WTC11 (cell line): Measurements from ENCODE around the gene TCF7. TPM values are rescaled to one million over a fixed set of nuclear protein-coding genes. Genes with fewer than 3 reads are reported as not detected.

ENCODE experiments used
- ATAC-seq: fragments of 200-7000 bp; cut with Tn5 transposase; 2 replicates; pipeline ENCODE4 v1.10.0; 2021; ENCODE audit warnings: mild to moderate bottlenecking, moderate library complexity
- CTCF ChIA-PET: fragments of 300-600 bp; sonication (Branson Sonifier 250); formaldehyde crosslinking; loops from one replicate; lab custom pipeline; 2021; ENCODE audit warnings: antibody characterized with exemption; lab: Charles Lee
- POLR2A ChIA-PET: fragments of 350-600 bp; sonication (Branson Sonifier 250); formaldehyde crosslinking; loops from one replicate; lab custom pipeline; 2021; ENCODE audit warnings: antibody characterized with exemption; lab: Charles Lee
- DNase-seq: peaks from one replicate; pipeline ENCODE4 v3.0.0; 2021; ENCODE audit warnings: low spot score
- H3K27ac Mint-ChIP-seq: 2 replicates; pipeline ENCODE4 v1.8.0; 2021; ENCODE audit warnings: mixed read lengths
- H3K27me3 Mint-ChIP-seq: 2 replicates; pipeline ENCODE4 v1.8.0; 2021; ENCODE audit warnings: low read depth, mild to moderate bottlenecking, moderate library complexity, mixed read lengths
- H3K36me3 Mint-ChIP-seq: 2 replicates; pipeline ENCODE4 v1.8.0; 2021; ENCODE audit warnings: mixed read lengths
- H3K4me1 Mint-ChIP-seq: 2 replicates; pipeline ENCODE4 v1.8.0; 2022; ENCODE audit warnings: mixed read lengths
- H3K4me3 Mint-ChIP-seq: 2 replicates; pipeline ENCODE4 v1.8.0; 2021; ENCODE audit warnings: mild to moderate bottlenecking, moderate library complexity, mixed read lengths
- H3K9me3 Mint-ChIP-seq: 2 replicates; pipeline ENCODE4 v1.8.0; 2021; ENCODE audit warnings: mixed read lengths
- AFF4 ChIP-seq: sonication (generic); formaldehyde crosslinking; IDR thresholded peaks from 2 replicates; pipeline ENCODE4 v1.8.1; 2023; ENCODE audit warnings: mild to moderate bottlenecking, missing genetic modification reagents, borderline replicate concordance
- ATF3 ChIP-seq: sonication (generic); formaldehyde crosslinking; conservative IDR thresholded peaks from 2 replicates; pipeline ENCODE4 v1.8.1; 2022; ENCODE audit warnings: mild to moderate bottlenecking, missing genetic modification reagents
- ATF6 ChIP-seq: sonication (generic); formaldehyde crosslinking; IDR thresholded peaks from 2 replicates; pipeline ENCODE4 v1.8.1; 2023; ENCODE audit warnings: mild to moderate bottlenecking, missing genetic modification reagents
- CREB1 ChIP-seq: sonication (generic); formaldehyde crosslinking; IDR thresholded peaks from 2 replicates; pipeline ENCODE4 v1.8.0; 2023; ENCODE audit warnings: mild to moderate bottlenecking, missing genetic modification reagents
- GABPB1 ChIP-seq: sonication (generic); formaldehyde crosslinking; IDR thresholded peaks from 2 replicates; pipeline ENCODE4 v1.8.1; 2023; ENCODE audit warnings: mild to moderate bottlenecking, missing genetic modification reagents
- IRF1 ChIP-seq: sonication (generic); formaldehyde crosslinking; IDR thresholded peaks from 2 replicates; pipeline ENCODE4 v1.8.0; 2023; ENCODE audit warnings: missing genetic modification reagents
- MLX ChIP-seq: sonication (generic); formaldehyde crosslinking; IDR thresholded peaks from 2 replicates; pipeline ENCODE4 v1.8.1; 2023; ENCODE audit warnings: mild to moderate bottlenecking, missing genetic modification reagents, moderate library complexity
- NFE2L1 ChIP-seq: sonication (generic); formaldehyde crosslinking; IDR thresholded peaks from 2 replicates; pipeline ENCODE4 v1.8.1; 2023; ENCODE audit warnings: missing genetic modification reagents
- NR3C1 ChIP-seq: sonication (generic); formaldehyde crosslinking; conservative IDR thresholded peaks from 2 replicates; pipeline ENCODE4 v1.8.1; 2023; ENCODE audit warnings: low read depth, mild to moderate bottlenecking, missing genetic modification reagents
- RELA ChIP-seq: sonication (generic); formaldehyde crosslinking; IDR thresholded peaks from 2 replicates; pipeline ENCODE4 v1.8.1; 2022; ENCODE audit warnings: missing genetic modification reagents, mild to moderate bottlenecking, borderline replicate concordance
- USF1 ChIP-seq: sonication (generic); formaldehyde crosslinking; IDR thresholded peaks from 2 replicates; pipeline ENCODE4 v1.8.0; 2022; ENCODE audit warnings: mild to moderate bottlenecking, missing genetic modification reagents
- USF2 ChIP-seq: sonication (generic); formaldehyde crosslinking; IDR thresholded peaks from 2 replicates; pipeline ENCODE4 v1.8.1; 2023; ENCODE audit warnings: mild to moderate bottlenecking, missing genetic modification reagents, moderate library complexity
- ZMAT4 ChIP-seq: fragments of 250-450 bp; sonication (Bioruptor Pico); IDR thresholded peaks from 2 replicates; pipeline ENCODE4 v1.9.0; 2021; ENCODE audit warnings: mild to moderate bottlenecking
- ZNF219 ChIP-seq: sonication (generic); formaldehyde crosslinking; IDR thresholded peaks from 2 replicates; pipeline ENCODE4 v1.8.0; 2023; ENCODE audit warnings: missing genetic modification reagents, mild to moderate bottlenecking, borderline replicate concordance
- ZNF232 ChIP-seq: sonication (generic); formaldehyde crosslinking; IDR thresholded peaks from 2 replicates; pipeline ENCODE4 v1.8.0; 2022; ENCODE audit warnings: mild to moderate bottlenecking, missing genetic modification reagents
- ZNF281 ChIP-seq: sonication (generic); formaldehyde crosslinking; IDR thresholded peaks from 2 replicates; pipeline ENCODE4 v1.8.0; 2023; ENCODE audit warnings: mild to moderate bottlenecking, missing genetic modification reagents
- ZNF396 ChIP-seq: fragments of 250-450 bp; sonication (Bioruptor Pico); IDR thresholded peaks from 2 replicates; pipeline ENCODE4 v1.8.0; 2021; ENCODE audit warnings: mild to moderate bottlenecking, moderate library complexity, borderline replicate concordance
- ZNF425 ChIP-seq: fragments of 250-450 bp; sonication (Bioruptor Pico); conservative IDR thresholded peaks from 2 replicates; pipeline ENCODE4 v1.9.0; 2021; ENCODE audit warnings: mild to moderate bottlenecking
- total RNA-seq: library from RNA; stranded (reverse); gene quantifications from 3 replicates; pipeline ENCODE4 v1.2.3, GENCODE V29; 2021

Gene TCF7
- total RNA-seq, 1 experiment from 2014 or later, result 11.3 TPM

- TF ChIP-seq ATF6 (CRISPR knock-in tag) (no peak), MLX (no peak), ZNF396 (CRISPR knock-in tag) (no peak), USF2 (CRISPR knock-in tag) (no peak), GABPB1 (CRISPR knock-in tag) (no peak), ZNF232 (no peak), NR3C1 (no peak), USF1 (CRISPR knock-in tag) (no peak), ZMAT4 (CRISPR knock-in tag) (no peak), ZNF425 (CRISPR knock-in tag) (no peak), RELA (CRISPR knock-in tag) (no peak), NFE2L1 (CRISPR knock-in tag) (no peak)
These were observed 47.3 kb downstream of the TCF7 start (continued) for GRCh38 chr5:134161513-134162395.

- Mint-ChIP-seq H3K36me3 (peaks cover 69% of the 10 kb centered on the region), H3K27ac (no peak overlapping the region), H3K27me3 (no peaks in the 10 kb centered on the region), H3K9me3 (peaks cover 15% of the 10 kb centered on the region), H3K4me1 (no peaks in the 10 kb centered on the region), H3K4me3 (no peak overlapping the region)
- CTCF ChIA-PET, result no interaction called here
- DNase-seq, result no peak
- POLR2A ChIA-PET, result no interaction called here
- ATAC-seq, result no peak
- no peak for TF ChIP-seq CREB1 (CRISPR knock-in tag)
- TF ChIP-seq IRF1 (CRISPR knock-in tag), result no peak
- no peak for TF ChIP-seq USF2 (CRISPR knock-in tag)
- TF ChIP-seq ZNF219 (CRISPR knock-in tag), result no peak
- no peak for TF ChIP-seq AFF4 (CRISPR knock-in tag)
- no peak for TF ChIP-seq ATF3 (CRISPR knock-in tag)
- no peak for TF ChIP-seq ZNF281 (CRISPR knock-in tag)
These were observed 48.1 kb downstream of the TCF7 start for GRCh38 chr5:134162592-134162991.
